ENCODE data around the gene HCN1. TPM values are rescaled to one million over a fixed set of nuclear protein-coding genes. Genes with fewer than 3 reads are reported as not detected.

HCN1 gene
- total and polyA plus RNA-seq, 3 donors from 2014 or later = 0.20 to 1.7 (median 1.4) TPM

GRCh38 chr5:45578270-45578669, 117.9 kb downstream of the HCN1 start:
- H3K36me3 ChIP-seq (ENCODE audit: low read depth, missing control alignments) = no peaks in the 10 kb centered on the region
- H3K4me3 ChIP-seq = no peak overlapping the region
- TF ChIP-seq CTCF (IDR thresholded peaks at IDR 0.05) = no peak
- TF ChIP-seq POLR2A (IDR thresholded peaks at IDR 0.05) = no peak
- no peaks in the 10 kb centered on the region for H3K9me3 ChIP-seq
- intact Hi-C loops (cut with DNase I; ENCODE audit: low total_unique reads) = no loop called here
- no peak for DNase-seq
- H3K27ac ChIP-seq = no peak overlapping the region
- H3K27me3 ChIP-seq = no peaks in the 10 kb centered on the region
- H3K4me1 ChIP-seq = no peaks in the 10 kb centered on the region
- WGBS, 2 donors = 84% methylated on average over 2 of the region's 2 CpGs

- H3K27ac ChIP-seq = no peak overlapping the region
- no peaks in the 10 kb centered on the region for H3K36me3 ChIP-seq (ENCODE audit: low read depth, missing control alignments)
- no peak for DNase-seq
- TF ChIP-seq POLR2A (IDR thresholded peaks at IDR 0.05) (no peak), CTCF (IDR thresholded peaks at IDR 0.05) (no peak)
- H3K4me3 ChIP-seq = no peak overlapping the region
- WGBS, 2 donors = 17 to 36% methylated on average over 1 of the region's 1 CpG
- no peaks in the 10 kb centered on the region for H3K27me3 ChIP-seq
- H3K4me1 ChIP-seq = no peaks in the 10 kb centered on the region
- intact Hi-C loops (cut with DNase I; ENCODE audit: low total_unique reads) = no loop called here
- no peaks in the 10 kb centered on the region for H3K9me3 ChIP-seq
Observed at GRCh38 chr5:45568813-45569212, 127.4 kb downstream of the HCN1 start.

- H3K36me3 ChIP-seq (ENCODE audit: low read depth, missing control alignments) = no peaks in the 10 kb centered on the region
- intact Hi-C loops (cut with DNase I; ENCODE audit: low total_unique reads) = no loop called here
- WGBS, 2 donors = 45 to 50% methylated on average over 3 of the region's 3 CpGs
Observed at GRCh38 chr5:45542421-45542820, 153.8 kb downstream of the HCN1 start.

GRCh38 chr5:45533663-45534062, 162.5 kb downstream of the HCN1 start:
- Histone ChIP-seq H3K27me3 (no peaks in the 10 kb centered on the region), H3K9me3 (no peaks in the 10 kb centered on the region), H3K27ac (no peak overlapping the region), H3K36me3 (ENCODE audit: low read depth, missing control alignments) (no peaks in the 10 kb centered on the region), H3K4me1 (no peaks in the 10 kb centered on the region), H3K4me3 (no peak overlapping the region)
- DNase-seq = no peak
- intact Hi-C loops (cut with DNase I; ENCODE audit: low total_unique reads) = no loop called here
- TF ChIP-seq POLR2A (IDR thresholded peaks at IDR 0.05) (no peak), CTCF (IDR thresholded peaks at IDR 0.05) (no peak)
- WGBS, 2 donors = 93 to 94% methylated on average over 1 of the region's 1 CpG

More at GRCh38 chr5:45542421-45542820, 153.8 kb downstream of the HCN1 start:
- no peaks in the 10 kb centered on the region for H3K9me3 ChIP-seq
- H3K27me3 ChIP-seq = no peaks in the 10 kb centered on the region
- no peak for DNase-seq
- no peak for TF ChIP-seq POLR2A (IDR thresholded peaks at IDR 0.05)
- no peak for TF ChIP-seq CTCF (IDR thresholded peaks at IDR 0.05)
- no peak overlapping the region for H3K27ac ChIP-seq
- no peak overlapping the region for H3K4me3 ChIP-seq
- H3K4me1 ChIP-seq = no peaks in the 10 kb centered on the region

GRCh38 chr5:45532826-45533624, 163.2 kb downstream of the HCN1 start:
- intact Hi-C loops (cut with DNase I; ENCODE audit: low total_unique reads) = no loop called here
- H3K9me3 ChIP-seq = no peaks in the 10 kb centered on the region
- no peaks in the 10 kb centered on the region for H3K36me3 ChIP-seq (ENCODE audit: low read depth, missing control alignments)
- no peaks in the 10 kb centered on the region for H3K27me3 ChIP-seq
- H3K4me1 ChIP-seq = no peaks in the 10 kb centered on the region
- TF ChIP-seq POLR2A (IDR thresholded peaks at IDR 0.05) (no peak), CTCF (IDR thresholded peaks at IDR 0.05) (no peak)
- no peak overlapping the region for H3K4me3 ChIP-seq
- WGBS, 2 donors = 72 to 74% methylated on average over 4 of the region's 4 CpGs
- no peak for DNase-seq
- no peak overlapping the region for H3K27ac ChIP-seq
